HCT116 (cell line): Measurements from ENCODE around the gene GAL. TPM values are rescaled to one million over a fixed set of nuclear protein-coding genes. Genes with fewer than 3 reads are reported as not detected.

Experiments
- ATAC-seq: fragments of 200-7000 bp; cut with Tn5 transposase; 2 replicates; pipeline ENCODE4 v1.9.1; 2020; ENCODE audit warnings: mild to moderate bottlenecking, moderate library complexity
- BruUV-seq: library from RNA; stranded (reverse); fragments of 400-500 nt; replicated peaks from 2 replicates; lab custom pipeline; 2021; lab: Mats Ljungman, UMichigan
- CTCF ChIA-PET: fragments of 300-600 bp; sonication (Branson Sonifier 250); formaldehyde crosslinking; loops from one replicate; lab custom pipeline; 2021; ENCODE audit warnings: antibody characterized with exemption; lab: Charles Lee
- POLR2A ChIA-PET: fragments of 300-600, 350-600 bp; sonication (Branson Sonifier 250); formaldehyde crosslinking; loops from one replicate; lab custom pipeline; 2021; ENCODE audit warnings: antibody characterized with exemption; lab: Charles Lee
- RAD21 ChIA-PET, 2 experiments: fragments of 300-600 bp; sonication (Branson Sonifier 250); formaldehyde crosslinking; loops; one replicate each; lab custom pipeline; 2023; ENCODE audit warnings: low total read pairs in 2 of 2; ENCODE audit not compliant: uncharacterized antibody in 2 of 2, unreplicated experiment in 2 of 2, low non-redundant PET in 1 of 2; lab: Charles Lee
- DNase-seq: peaks from one replicate; pipeline ENCODE4 v3.0.0-alpha.2; 2010; ENCODE audit warnings: low read depth, low spot score
- H2AFZ ChIP-seq: fragments of 200-600 bp; shearing (Covaris generic), sonication (generic); 2 replicates; pipeline ENCODE4 v1.6.1; 2017; ENCODE audit warnings: low read depth, mixed run types, mixed read lengths, antibody characterized with exemption, low read length; ENCODE audit not compliant: poor library complexity, severe bottlenecking
- H3K27ac ChIP-seq: 2 replicates; pipeline ENCODE4 v1.5.1; 2012; ENCODE audit warnings: low read depth, low read length
- H3K27me3 ChIP-seq: fragments of 200-600 bp; sonication (generic); 2 replicates; pipeline ENCODE4 v1.6.1; 2016; ENCODE audit warnings: mixed run types, low read length, mixed read lengths; ENCODE audit not compliant: insufficient read depth
- H3K36me3 ChIP-seq, 2 experiments: fragments of 200-500 bp in 1 of 2; fragments of 200-600 bp in 1 of 2; sonication (Bioruptor generic) in 1 of 2; sonication (generic) in 1 of 2; 2 replicates each; pipeline versions ENCODE4 v1.5.1 to v1.6.1; 2014 to 2016; ENCODE audit warnings: low read length in 2 of 2, inconsistent platforms in 1 of 2, mixed read lengths in 1 of 2, mixed run types in 1 of 2; ENCODE audit not compliant: insufficient read depth in 2 of 2, control insufficient read depth in 1 of 2
- H3K4me1 ChIP-seq, 2 experiments: fragments of 200-600 bp in 1 of 2; sonication (generic) in 1 of 2; 2 replicates each; pipeline versions ENCODE4 v1.5.1 to v1.6.1; 2012 to 2017; ENCODE audit warnings: low read length in 2 of 2, inconsistent platforms in 1 of 2, mild to moderate bottlenecking in 1 of 2, mixed read lengths in 1 of 2, mixed run types in 1 of 2, moderate library complexity in 1 of 2; ENCODE audit not compliant: insufficient read depth in 2 of 2, control insufficient read depth in 1 of 2
- H3K4me2 ChIP-seq: fragments of 200-600 bp; sonication (generic); 2 replicates; pipeline ENCODE4 v1.6.1; 2017; ENCODE audit warnings: mixed run types, low read length, mixed read lengths
- H3K4me3 ChIP-seq, 2 experiments: fragments of 200-600 bp in 1 of 2; sonication (generic) in 1 of 2; replicated peaks in 1 of 2; 2 replicates each; pipeline ENCODE4 v1.5.1; 2011 to 2016; ENCODE audit warnings: low read length in 2 of 2, control low read depth in 1 of 2, low read depth in 1 of 2, mild to moderate bottlenecking in 1 of 2, mixed read lengths in 1 of 2, mixed run types in 1 of 2
- H3K79me2 ChIP-seq: fragments of 200-600 bp; sonication (generic); 2 replicates; pipeline ENCODE4 v1.6.1; 2017; ENCODE audit warnings: mild to moderate bottlenecking, mixed run types, low read length, moderate library complexity, mixed read lengths; ENCODE audit not compliant: insufficient read depth
- H3K9ac ChIP-seq: fragments of 200-600 bp; sonication (generic); 2 replicates; pipeline ENCODE4 v1.6.1; 2016; ENCODE audit warnings: low read length, mixed read lengths
- H3K9me2 ChIP-seq: fragments of 200-600 bp; sonication (generic), shearing (Covaris generic); 2 replicates; pipeline ENCODE4 v1.6.1; 2017; ENCODE audit warnings: mixed run types, mild to moderate bottlenecking, moderate library complexity; ENCODE audit not compliant: insufficient read depth
- H3K9me3 ChIP-seq, 2 experiments: fragments of 200-500 bp in 1 of 2; fragments of 200-600 bp in 1 of 2; sonication (Bioruptor generic) in 1 of 2; sonication (generic) in 1 of 2; 2 replicates each; pipeline ENCODE4 v1.6.1; 2014 to 2017; ENCODE audit warnings: low read length in 2 of 2, mixed read lengths in 2 of 2, inconsistent platforms in 1 of 2, low read depth in 1 of 2, mild to moderate bottlenecking in 1 of 2, mixed run types in 1 of 2, moderate library complexity in 1 of 2; ENCODE audit not compliant: control insufficient read depth in 1 of 2, insufficient read depth in 1 of 2
- H4K20me1 ChIP-seq: fragments of 200-600 bp; sonication (generic), shearing (Covaris generic); 2 replicates; pipeline ENCODE4 v1.6.1; 2017; ENCODE audit warnings: mixed run types, mild to moderate bottlenecking, moderate library complexity; ENCODE audit not compliant: insufficient read depth
- CBX3 ChIP-seq: IDR thresholded peaks from 2 replicates; pipeline ENCODE4 v1.6.1; 2012; ENCODE audit warnings: low read depth
- EGR1 ChIP-seq: IDR thresholded peaks from 2 replicates; pipeline ENCODE4 v1.6.1; 2012; ENCODE audit warnings: low read depth
- EZH2 ChIP-seq: fragments of 200-600 bp; sonication (generic); IDR thresholded peaks from 2 replicates; pipeline ENCODE4 v1.6.1; 2017; ENCODE audit warnings: antibody characterized with exemption, mixed run types
- POLR2A ChIP-seq: IDR thresholded peaks from 2 replicates; pipeline ENCODE4 v1.7.0; 2011; ENCODE audit warnings: borderline replicate concordance; ENCODE audit not compliant: insufficient read depth, insufficient read length; ENCODE audit errors: extremely low read depth
- POLR2AphosphoS5 ChIP-seq: IDR thresholded peaks from 2 replicates; pipeline ENCODE4 v1.6.1; 2011; ENCODE audit warnings: mild to moderate bottlenecking, low read depth, low read length, moderate library complexity
- RAD21 ChIP-seq: IDR thresholded peaks from 2 replicates; pipeline ENCODE4 v1.6.1; 2012; ENCODE audit warnings: low read depth, mild to moderate bottlenecking
- SP1 ChIP-seq: IDR thresholded peaks from 2 replicates; pipeline ENCODE4 v1.6.1; 2012; ENCODE audit warnings: low read depth
- TCF7L2 ChIP-seq: IDR thresholded peaks from 2 replicates; pipeline ENCODE4 v1.7.0; 2011; ENCODE audit warnings: borderline replicate concordance, inconsistent platforms; ENCODE audit not compliant: insufficient read depth, insufficient read length; ENCODE audit errors: extremely low read depth
- YY1 ChIP-seq: IDR thresholded peaks from 2 replicates; pipeline ENCODE4 v1.6.1; 2011; ENCODE audit warnings: low read length, low read depth, moderate library complexity, mild to moderate bottlenecking; ENCODE audit not compliant: insufficient replicate concordance; ENCODE audit errors: extremely low read depth
- ZFX ChIP-seq: fragments of 450-650 bp; IDR thresholded peaks from 2 replicates; pipeline ENCODE4 v1.6.1; 2017
- intact Hi-C: fragments of 100-400 bp; cut with micrococcal nuclease; formaldehyde crosslinking; loops from 2 replicates; pipeline ENCODE4 v1.10.0; 2022
- total RNA-seq: library from RNA; stranded (reverse); gene quantifications from one replicate; pipeline ENCODE4 v1.2.1, GENCODE V29; 2021; ENCODE audit not compliant: unreplicated experiment
- TF ChIP-seq, protein P1 (sequence below): IDR thresholded peaks from 2 replicates; pipeline ENCODE4 v1.6.1; 2012; ENCODE audit warnings: low read depth
- TF ChIP-seq, protein P2 (sequence below): IDR thresholded peaks from 2 replicates; pipeline ENCODE4 v1.6.1; 2012

Gene GAL
- total RNA-seq, 1 experiment from 2014 or later: 83.1 TPM

DNA sequence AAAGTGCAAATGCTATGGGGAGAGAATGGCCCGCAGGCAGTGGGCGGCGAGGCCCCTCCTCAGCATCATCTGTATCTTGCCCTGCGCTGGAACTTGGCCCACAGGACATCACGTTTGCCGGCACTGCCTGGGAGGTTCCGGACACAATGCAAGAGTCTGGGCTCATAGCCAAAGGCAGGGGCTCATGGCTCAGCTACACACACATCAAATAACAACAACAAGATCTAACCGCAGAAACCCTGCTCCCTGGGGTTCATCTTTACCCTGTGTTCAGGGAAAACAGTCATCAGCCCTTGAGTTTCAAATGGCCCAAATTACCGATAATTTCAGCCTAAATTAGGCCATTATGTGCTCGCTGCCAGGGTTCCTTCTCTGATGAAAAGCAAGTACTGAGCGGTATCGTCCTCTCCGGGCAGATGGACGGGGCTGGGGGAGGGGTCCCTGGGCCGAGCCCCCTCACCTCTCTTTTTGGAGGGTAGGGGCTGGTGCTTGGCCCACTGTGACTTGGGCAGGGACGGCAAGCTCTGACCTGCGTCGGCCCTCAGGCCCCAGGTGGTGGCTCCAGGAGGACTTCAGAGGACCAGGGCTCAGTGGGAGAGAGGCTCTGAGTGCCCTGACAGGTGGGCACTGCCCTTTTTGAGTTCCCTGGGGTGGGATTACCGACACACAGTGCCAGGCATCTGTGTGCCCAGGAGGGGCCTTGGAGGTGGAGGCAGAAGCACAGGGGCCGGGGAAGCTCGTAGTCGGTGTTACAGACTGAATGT lies 25.0 kb upstream of the GAL start (continued):
- TF ChIP-seq, protein P1, sequence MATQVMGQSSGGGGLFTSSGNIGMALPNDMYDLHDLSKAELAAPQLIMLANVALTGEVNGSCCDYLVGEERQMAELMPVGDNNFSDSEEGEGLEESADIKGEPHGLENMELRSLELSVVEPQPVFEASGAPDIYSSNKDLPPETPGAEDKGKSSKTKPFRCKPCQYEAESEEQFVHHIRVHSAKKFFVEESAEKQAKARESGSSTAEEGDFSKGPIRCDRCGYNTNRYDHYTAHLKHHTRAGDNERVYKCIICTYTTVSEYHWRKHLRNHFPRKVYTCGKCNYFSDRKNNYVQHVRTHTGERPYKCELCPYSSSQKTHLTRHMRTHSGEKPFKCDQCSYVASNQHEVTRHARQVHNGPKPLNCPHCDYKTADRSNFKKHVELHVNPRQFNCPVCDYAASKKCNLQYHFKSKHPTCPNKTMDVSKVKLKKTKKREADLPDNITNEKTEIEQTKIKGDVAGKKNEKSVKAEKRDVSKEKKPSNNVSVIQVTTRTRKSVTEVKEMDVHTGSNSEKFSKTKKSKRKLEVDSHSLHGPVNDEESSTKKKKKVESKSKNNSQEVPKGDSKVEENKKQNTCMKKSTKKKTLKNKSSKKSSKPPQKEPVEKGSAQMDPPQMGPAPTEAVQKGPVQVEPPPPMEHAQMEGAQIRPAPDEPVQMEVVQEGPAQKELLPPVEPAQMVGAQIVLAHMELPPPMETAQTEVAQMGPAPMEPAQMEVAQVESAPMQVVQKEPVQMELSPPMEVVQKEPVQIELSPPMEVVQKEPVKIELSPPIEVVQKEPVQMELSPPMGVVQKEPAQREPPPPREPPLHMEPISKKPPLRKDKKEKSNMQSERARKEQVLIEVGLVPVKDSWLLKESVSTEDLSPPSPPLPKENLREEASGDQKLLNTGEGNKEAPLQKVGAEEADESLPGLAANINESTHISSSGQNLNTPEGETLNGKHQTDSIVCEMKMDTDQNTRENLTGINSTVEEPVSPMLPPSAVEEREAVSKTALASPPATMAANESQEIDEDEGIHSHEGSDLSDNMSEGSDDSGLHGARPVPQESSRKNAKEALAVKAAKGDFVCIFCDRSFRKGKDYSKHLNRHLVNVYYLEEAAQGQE: no peak
- TF ChIP-seq EZH2 (no peak), EGR1 (no peak), POLR2A (no peak), ZFX (no peak), RAD21 (no peak), POLR2AphosphoS5 (no peak), CBX3 (no peak), SP1 (no peak)
- TF ChIP-seq, protein P2, sequence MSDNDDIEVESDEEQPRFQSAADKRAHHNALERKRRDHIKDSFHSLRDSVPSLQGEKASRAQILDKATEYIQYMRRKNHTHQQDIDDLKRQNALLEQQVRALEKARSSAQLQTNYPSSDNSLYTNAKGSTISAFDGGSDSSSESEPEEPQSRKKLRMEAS: no peak

DNA sequence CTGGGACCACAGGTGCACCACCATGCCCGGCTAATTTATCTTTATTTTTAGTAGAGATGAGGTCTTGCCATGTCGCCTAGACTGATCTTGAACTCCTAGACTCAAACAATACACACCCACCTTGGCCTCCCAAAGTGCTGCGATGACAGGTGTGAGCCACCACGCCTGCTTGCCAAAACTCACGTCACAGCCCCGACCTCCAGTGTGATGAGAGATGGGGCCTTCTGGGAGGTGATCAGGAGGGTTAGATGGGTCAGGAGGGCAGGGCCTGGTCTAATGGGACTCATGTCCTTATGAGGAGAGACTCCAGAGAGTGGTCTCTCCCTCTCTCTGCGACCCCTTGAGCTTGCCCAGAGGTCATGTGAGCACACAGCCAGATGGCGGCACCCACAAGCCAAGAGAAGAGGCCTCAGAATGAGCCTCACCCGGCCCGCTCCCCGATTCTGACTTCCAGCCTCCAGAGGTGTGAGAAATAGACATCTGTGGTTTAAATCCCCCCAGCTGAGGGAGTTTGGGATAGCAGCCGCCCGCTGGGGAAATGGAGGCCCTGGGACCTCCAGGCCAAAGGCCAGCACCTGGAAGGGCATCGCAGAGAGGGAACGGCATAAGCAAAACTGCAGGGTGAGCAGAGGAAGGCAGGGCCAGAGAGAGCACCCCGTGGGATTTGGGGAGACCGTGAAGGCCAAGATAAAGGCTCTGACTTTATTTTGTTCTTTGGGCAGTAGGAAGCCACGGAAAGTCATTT lies 24.1 kb upstream of the GAL start:
- Histone ChIP-seq H3K9me2 (no peaks in the 10 kb centered on the region), H2AFZ (no peak overlapping the region), H3K27ac (no peak overlapping the region), H3K4me1 (no peaks in the 10 kb centered on the region), H3K36me3 (no peaks in the 10 kb centered on the region), H4K20me1 (no peaks in the 10 kb centered on the region), H3K9ac (no peak overlapping the region), H3K79me2 (no peaks in the 10 kb centered on the region), H3K9me3 (no peaks in the 10 kb centered on the region), H3K4me2 (no peak overlapping the region), H3K27me3 (no peaks in the 10 kb centered on the region), H3K4me3 (no peak overlapping the region)
- ChIA-PET RAD21 (no interaction called here), CTCF (no interaction called here), POLR2A (no interaction called here)
- ATAC-seq: no peak
- no peak for DNase-seq
- intact Hi-C loops: no loop called here
- no TSS peak for BruUV-seq
- no peak for TF ChIP-seq YY1
- no peak for TF ChIP-seq ZFX
- TF ChIP-seq TCF7L2: no peak
